Measurements from ENCODE around the gene ALKBH6. TPM values are rescaled to one million over a fixed set of nuclear protein-coding genes. Genes with fewer than 3 reads are reported as not detected.

ALKBH6 gene
- total and polyA plus RNA-seq, 9 of the 15 experiments (the other 6 are each of a cell fraction or from before 2014, with no cell fraction given) = 0.67 to 62.0 (median 34.5) TPM

DNA sequence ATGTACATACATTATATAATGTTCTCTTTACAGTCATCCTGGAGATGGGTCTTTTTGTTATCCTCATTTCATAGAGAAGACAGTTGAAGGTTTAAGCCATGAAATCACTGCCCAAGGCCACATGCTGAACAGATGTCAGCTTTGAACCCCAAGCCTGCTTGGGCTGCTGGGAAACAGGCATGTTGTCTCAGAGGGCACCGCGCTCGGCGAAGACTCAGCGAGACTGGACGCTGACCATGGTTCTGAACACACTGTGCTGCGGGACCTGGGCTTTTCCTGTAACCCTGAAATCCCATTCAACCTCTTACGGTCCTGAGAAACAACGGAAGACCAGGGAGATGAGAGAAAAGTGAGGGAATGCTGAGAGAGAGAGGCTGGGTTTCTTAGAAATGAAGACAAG is 50.5 kb downstream of the ALKBH6 start (continued):
- TF ChIP-seq, protein P1, sequence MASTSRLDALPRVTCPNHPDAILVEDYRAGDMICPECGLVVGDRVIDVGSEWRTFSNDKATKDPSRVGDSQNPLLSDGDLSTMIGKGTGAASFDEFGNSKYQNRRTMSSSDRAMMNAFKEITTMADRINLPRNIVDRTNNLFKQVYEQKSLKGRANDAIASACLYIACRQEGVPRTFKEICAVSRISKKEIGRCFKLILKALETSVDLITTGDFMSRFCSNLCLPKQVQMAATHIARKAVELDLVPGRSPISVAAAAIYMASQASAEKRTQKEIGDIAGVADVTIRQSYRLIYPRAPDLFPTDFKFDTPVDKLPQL (IDR thresholded peaks at IDR 0.05; ENCODE audit: extremely low read depth, insufficient read length) = no peak
- TF ChIP-seq EHMT2 (IDR thresholded peaks at IDR 0.05) (peak; percentile 97), ZNF644 (tag; IDR thresholded peaks at IDR 0.05; ENCODE audit: low read depth) (peak; percentile 55; the same call in 1 of the 2 replicates), ZBTB33 (CRISPR knock-in tag; IDR thresholded peaks at IDR 0.05) (0 out of 2 replicates have a peak, but pooled peaks have one; percentile 20), RERE (CRISPR knock-in tag; IDR thresholded peaks at IDR 0.05; ENCODE audit: borderline replicate concordance) (no peak), SMARCE1 (IDR thresholded peaks at IDR 0.05) (no peak), RCOR1 (IDR thresholded peaks at IDR 0.05; ENCODE audit: borderline replicate concordance in 1 of 2, low read depth in 2 of 2, low read length in 2 of 2) (peak in 1 of 2 experiments; percentile 52; a peak in 2 of 4 replicates), PML (IDR thresholded peaks at IDR 0.05; ENCODE audit: low read length) (no peak), MIER1 (IDR thresholded peaks at IDR 0.05; ENCODE audit: low read depth) (peak; percentile 92), SAFB2 (IDR thresholded peaks at IDR 0.05; ENCODE audit: borderline replicate concordance, low read depth, low read length, severe bottlenecking) (no peak), TFAM (CRISPR knock-in tag; conservative IDR thresholded peaks at IDR 0.05) (no peak), HNRNPUL1 (IDR thresholded peaks at IDR 0.05; ENCODE audit: low read length) (no peak), TFAP4 (CRISPR knock-in tag; IDR thresholded peaks at IDR 0.05; ENCODE audit: borderline replicate concordance) (peak; percentile 42; the same call in 1 of the 2 replicates), KLF16 (IDR thresholded peaks at IDR 0.05) (no peak), ZNF511 (CRISPR knock-in tag; IDR thresholded peaks at IDR 0.05) (0 out of 2 replicates have a peak, but pooled peaks have one; percentile 56)
- TF ChIP-seq, protein P2, sequence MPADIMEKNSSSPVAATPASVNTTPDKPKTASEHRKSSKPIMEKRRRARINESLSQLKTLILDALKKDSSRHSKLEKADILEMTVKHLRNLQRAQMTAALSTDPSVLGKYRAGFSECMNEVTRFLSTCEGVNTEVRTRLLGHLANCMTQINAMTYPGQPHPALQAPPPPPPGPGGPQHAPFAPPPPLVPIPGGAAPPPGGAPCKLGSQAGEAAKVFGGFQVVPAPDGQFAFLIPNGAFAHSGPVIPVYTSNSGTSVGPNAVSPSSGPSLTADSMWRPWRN (IDR thresholded peaks at IDR 0.05; ENCODE audit: low read depth) = no peak

Data from K562 (cell line).